Measurements from ENCODE around the gene FOXD2. TPM values are rescaled to one million over a fixed set of nuclear protein-coding genes. Genes with fewer than 3 reads are reported as not detected.
A peak's percentile ranks its signal among the peaks of the same experiment; 100 is the strongest.

FOXD2 gene
- total RNA-seq, 4 donors from 2014 or later: under 0.01 to 0.57 (median 0.19) TPM; not detected in 1

GRCh38 chr1:47412437-47412836 lies 25.4 kb upstream of the FOXD2 start:
- TF ChIP-seq POLR2AphosphoS5 (IDR thresholded peaks at IDR 0.05): no peak
- TF ChIP-seq EP300 (IDR thresholded peaks at IDR 0.05): no peak
- no peak for TF ChIP-seq POLR2A (IDR thresholded peaks at IDR 0.05; ENCODE audit: low read depth)
- no peak for TF ChIP-seq CTCF (IDR thresholded peaks at IDR 0.05)
- no peak overlapping the region for H3K4me3 ChIP-seq
- H3K27me3 ChIP-seq: peaks cover 0 to 44% (median 13%) of the 10 kb centered on the region in 4 donors
- no peak for DNase-seq (ENCODE audit: extremely low spot score)
- WGBS: 98% methylated on average over 12 of the region's 14 CpGs
- H3K9me3 ChIP-seq: no peaks in the 10 kb centered on the region
- H3K36me3 ChIP-seq: no peaks in the 10 kb centered on the region
- H3K4me1 ChIP-seq: peaks cover 0 to 11% (median 3%) of the 10 kb centered on the region in 4 donors
- no peak overlapping the region for H3K27ac ChIP-seq (replicated peaks in 1 of 4)
- intact Hi-C loops (cut with DNase I): no loop called here

DNA sequence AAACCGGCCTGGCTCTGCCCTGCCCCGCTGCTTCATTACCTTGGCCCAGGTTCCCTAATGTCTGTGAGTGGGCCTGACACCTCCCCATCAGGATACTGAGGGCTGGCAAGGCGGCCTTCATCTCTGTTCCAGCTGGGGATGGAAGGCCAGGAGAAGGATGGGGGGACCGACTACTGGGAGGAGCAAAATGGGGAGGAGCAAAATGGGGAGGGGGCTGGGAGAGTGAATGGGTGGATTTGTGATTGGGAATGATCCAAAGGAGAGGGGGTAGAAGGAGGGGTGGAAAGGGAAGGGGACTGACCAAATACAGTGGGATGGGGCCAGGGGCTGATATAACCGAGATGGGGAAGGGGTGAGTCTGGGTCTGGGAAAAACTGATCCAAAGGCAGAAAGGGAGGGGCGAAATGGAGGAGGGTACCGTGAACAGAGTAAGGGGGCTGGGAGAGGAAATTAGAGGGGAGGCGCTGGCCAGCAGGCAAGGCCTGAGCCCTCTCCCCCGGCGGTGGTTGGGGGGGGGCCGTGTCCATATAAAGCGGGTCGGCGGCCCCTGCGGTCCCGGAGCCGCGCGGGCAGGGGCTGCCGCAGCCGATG lies 22.0 kb upstream of the FOXD2 start, which contains the start of gene FOXE3:
Gene FOXE3, plus strand, starts transcription at position 558 of the 591 bp plus-strand sequence. Its CDS starts 31 bp downstream, at position 589.
- Histone ChIP-seq H3K4me1 (peaks cover 0 to 12% (median 3%) of the 10 kb centered on the region in 4 donors), H3K27ac (replicated peaks in 1 of 4) (no peak within 1 kb of the TSS), H3K9me3 (no peaks in the 10 kb centered on the region), H3K36me3 (no peaks in the 10 kb centered on the region), H3K4me3 (peak within 1 kb of the TSS in 3 of 4 donors; percentile 33 to 49 (median 33)), H3K27me3 (peaks cover 0 to 74% (median 18%) of the 10 kb centered on the region in 4 donors)
- WGBS: 35% methylated on average over 17 of the region's 21 CpGs
- intact Hi-C loops (cut with DNase I): no loop called here
- no peak for DNase-seq (ENCODE audit: extremely low spot score)
- TF ChIP-seq POLR2AphosphoS5 (IDR thresholded peaks at IDR 0.05) (no peak), CTCF (IDR thresholded peaks at IDR 0.05) (no peak), POLR2A (IDR thresholded peaks at IDR 0.05; ENCODE audit: low read depth) (no peak), EP300 (IDR thresholded peaks at IDR 0.05) (no peak)

DNA sequence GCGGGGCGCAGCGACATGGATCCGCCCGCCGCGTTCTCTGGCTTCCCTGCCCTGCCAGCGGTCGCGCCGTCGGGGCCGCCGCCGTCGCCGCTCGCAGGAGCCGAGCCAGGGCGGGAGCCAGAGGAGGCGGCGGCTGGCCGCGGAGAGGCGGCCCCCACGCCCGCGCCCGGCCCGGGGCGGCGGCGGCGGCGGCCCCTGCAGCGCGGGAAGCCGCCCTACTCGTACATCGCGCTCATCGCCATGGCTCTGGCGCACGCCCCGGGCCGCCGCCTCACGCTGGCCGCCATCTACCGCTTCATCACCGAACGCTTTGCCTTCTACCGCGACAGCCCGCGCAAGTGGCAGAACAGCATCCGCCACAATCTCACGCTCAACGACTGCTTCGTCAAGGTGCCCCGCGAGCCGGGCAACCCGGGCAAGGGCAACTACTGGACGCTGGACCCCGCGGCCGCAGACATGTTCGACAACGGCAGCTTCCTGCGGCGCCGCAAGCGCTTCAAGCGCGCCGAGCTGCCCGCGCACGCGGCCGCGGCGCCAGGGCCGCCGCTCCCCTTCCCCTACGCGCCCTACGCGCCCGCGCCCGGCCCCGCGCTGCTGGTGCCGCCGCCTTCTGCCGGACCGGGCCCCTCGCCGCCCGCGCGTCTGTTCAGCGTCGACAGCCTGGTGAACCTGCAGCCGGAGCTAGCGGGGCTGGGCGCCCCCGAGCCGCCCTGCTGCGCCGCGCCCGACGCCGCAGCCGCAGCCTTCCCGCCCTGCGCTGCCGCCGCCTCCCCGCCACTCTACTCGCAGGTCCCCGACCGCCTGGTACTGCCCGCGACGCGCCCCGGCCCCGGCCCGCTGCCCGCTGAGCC lies 21.3 kb upstream of the FOXD2 start:
- intact Hi-C loops (cut with DNase I): no loop called here
- Histone ChIP-seq H3K36me3 (no peaks in the 10 kb centered on the region), H3K27me3 (peaks cover 0 to 77% (median 18%) of the 10 kb centered on the region in 4 donors), H3K4me1 (peaks cover 0 to 12% (median 3%) of the 10 kb centered on the region in 4 donors), H3K27ac (replicated peaks in 1 of 4) (no peak overlapping the region), H3K4me3 (peak overlapping the region in 3 of 4 donors; percentile 33 to 49 (median 33)), H3K9me3 (no peaks in the 10 kb centered on the region)
- no peak for DNase-seq (ENCODE audit: extremely low spot score)
- TF ChIP-seq EP300 (IDR thresholded peaks at IDR 0.05) (no peak), CTCF (IDR thresholded peaks at IDR 0.05) (no peak), POLR2AphosphoS5 (IDR thresholded peaks at IDR 0.05) (no peak)
- 0% methylated on average over 2 of the region's 134 CpGs for WGBS

DNA sequence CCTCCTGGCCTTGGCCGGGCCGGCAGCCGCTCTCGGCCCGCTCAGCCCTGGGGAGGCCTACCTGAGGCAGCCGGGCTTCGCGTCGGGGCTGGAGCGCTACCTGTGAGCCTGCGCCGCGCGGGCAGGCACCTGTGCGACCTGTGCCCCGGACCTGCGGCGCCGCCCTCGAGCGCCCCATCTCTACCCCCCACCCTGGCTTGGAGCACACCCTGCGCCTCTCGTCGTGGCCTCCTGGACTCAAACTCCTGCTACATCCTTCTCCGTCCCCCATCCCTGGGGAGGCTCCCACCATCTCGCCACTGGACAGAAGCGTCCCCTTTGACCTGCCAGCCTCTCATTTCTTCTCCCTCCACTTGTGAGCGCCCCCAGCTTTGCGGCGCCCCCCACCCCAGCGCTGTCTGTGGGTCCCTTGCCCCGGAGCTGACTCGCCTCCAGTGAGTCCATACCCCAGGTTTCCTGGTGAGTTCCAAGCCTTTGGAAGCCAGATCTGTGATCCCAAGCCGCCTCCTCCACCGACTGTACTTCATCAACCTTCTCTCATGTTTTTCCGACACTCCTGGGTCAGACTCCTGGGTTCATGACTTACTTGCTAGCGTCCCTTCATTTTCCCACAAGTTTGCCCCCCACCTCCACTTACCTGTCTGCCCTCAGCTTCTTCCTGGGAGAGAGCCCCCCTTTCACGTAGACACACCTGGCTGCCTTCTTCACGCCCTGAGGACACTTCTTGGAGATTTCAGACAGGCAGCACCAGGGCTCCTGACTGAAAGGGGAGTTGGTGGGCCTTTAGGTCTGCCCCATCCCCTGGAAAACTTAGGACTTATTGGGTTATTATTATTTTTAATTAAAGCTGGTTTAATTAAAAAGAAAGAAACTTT lies 20.4 kb upstream of the FOXD2 start:
- 50% methylated on average over 26 of the region's 39 CpGs for WGBS
- Histone ChIP-seq H3K36me3 (no peaks in the 10 kb centered on the region), H3K4me1 (peaks cover 0 to 12% (median 3%) of the 10 kb centered on the region in 4 donors), H3K4me3 (peak overlapping the region in 3 of 4 donors; percentile 33 to 49 (median 33)), H3K27me3 (peaks cover 0 to 75% (median 18%) of the 10 kb centered on the region in 4 donors), H3K9me3 (no peaks in the 10 kb centered on the region), H3K27ac (replicated peaks in 1 of 4) (no peak overlapping the region)
- intact Hi-C loops (cut with DNase I): no loop called here
- DNase-seq (ENCODE audit: extremely low spot score): no peak
- TF ChIP-seq POLR2AphosphoS5 (IDR thresholded peaks at IDR 0.05) (no peak), POLR2A (IDR thresholded peaks at IDR 0.05; ENCODE audit: low read depth) (no peak), CTCF (IDR thresholded peaks at IDR 0.05) (no peak), EP300 (IDR thresholded peaks at IDR 0.05) (no peak)

Data from esophagus muscularis mucosa (tissue), 4 donors.